CD14-positive monocyte (primary cell): ENCODE data around the gene GALNT6. TPM values are rescaled to one million over a fixed set of nuclear protein-coding genes. Genes with fewer than 3 reads are reported as not detected.

Experiments used
- DNase-seq, 3 donors: peaks; one replicate each; pipeline ENCODE4 v3.0.0-alpha.2; 2011 to 2022
- H2AFZ ChIP-seq: 2 replicates; pipeline ENCODE4 v1.6.0; 2012; ENCODE audit warnings: mild to moderate bottlenecking, low read depth, low read length, inconsistent platforms; ENCODE audit not compliant: insufficient read depth, poor library complexity, severe bottlenecking
- H3K27ac ChIP-seq, 2 donors: 1 replicate in 1 of 2; 2 replicates in 1 of 2; pipeline ENCODE4 v1.5.1; 2012 to 2013; ENCODE audit warnings: low read length in 2 of 2, control low read depth in 1 of 2, inconsistent platforms in 1 of 2, low read depth in 1 of 2, mild to moderate bottlenecking in 1 of 2
- H3K27me3 ChIP-seq, 2 donors: one replicate each; pipeline versions ENCODE4 v1.6.0 to v1.6.1; 2011 to 2013; ENCODE audit warnings: low read length in 2 of 2; ENCODE audit not compliant: control insufficient read depth in 2 of 2, insufficient read depth in 2 of 2
- H3K36me3 ChIP-seq, 2 donors: replicated peaks in 1 of 2; 1 replicate in 1 of 2; 2 replicates in 1 of 2; pipeline versions ENCODE4 v1.5.1 to v1.6.1; 2012 to 2013; ENCODE audit warnings: low read length in 2 of 2, control low read depth in 1 of 2, inconsistent platforms in 1 of 2, mild to moderate bottlenecking in 1 of 2; ENCODE audit not compliant: insufficient read depth in 2 of 2, control insufficient read depth in 1 of 2
- H3K4me1 ChIP-seq, 2 donors: 1 replicate in 1 of 2; 2 replicates in 1 of 2; pipeline versions ENCODE4 v1.5.1 to v1.6.1; 2012 to 2013; ENCODE audit warnings: low read length in 2 of 2, control low read depth in 1 of 2, inconsistent platforms in 1 of 2, mild to moderate bottlenecking in 1 of 2, moderate library complexity in 1 of 2; ENCODE audit not compliant: insufficient read depth in 2 of 2, control insufficient read depth in 1 of 2
- H3K4me2 ChIP-seq: replicated peaks from 2 replicates; pipeline ENCODE3; 2012; ENCODE audit warnings: low read length, moderate library complexity, mild to moderate bottlenecking; ENCODE audit not compliant: poor library complexity, severe bottlenecking; ENCODE audit errors: extremely low read depth
- H3K4me3 ChIP-seq, 3 experiments: fragments of 200-600 bp in 1 of 3; sonication (generic) in 1 of 3; replicated peaks in 1 of 3; 1 replicate in 2 of 3; 2 replicates in 1 of 3; pipeline ENCODE4 v1.5.1; 2011 to 2013; ENCODE audit warnings: low read length in 3 of 3, mild to moderate bottlenecking in 3 of 3, control low read depth in 2 of 3, low read depth in 2 of 3, inconsistent platforms in 1 of 3, moderate library complexity in 1 of 3
- H3K79me2 ChIP-seq: 2 replicates; pipeline ENCODE4 v1.6.0; 2012; ENCODE audit warnings: mild to moderate bottlenecking, control low read depth, inconsistent platforms, low read length, moderate library complexity; ENCODE audit not compliant: insufficient read depth
- H3K9ac ChIP-seq: 2 replicates; pipeline ENCODE4 v1.6.0; 2017; ENCODE audit warnings: low read length, mild to moderate bottlenecking; ENCODE audit not compliant: insufficient read depth, poor library complexity, severe bottlenecking
- H3K9me3 ChIP-seq, 2 donors: replicated peaks in 1 of 2; 1 replicate in 1 of 2; 2 replicates in 1 of 2; pipeline versions ENCODE4 v1.5.1 to v1.6.1; 2012 to 2013; ENCODE audit warnings: low read length in 2 of 2, control low read depth in 1 of 2; ENCODE audit not compliant: control insufficient read depth in 1 of 2, insufficient read depth in 1 of 2
- H4K20me1 ChIP-seq: 2 replicates; pipeline ENCODE4 v1.6.0; 2012; ENCODE audit warnings: mild to moderate bottlenecking, low read length, control low read depth, moderate library complexity; ENCODE audit not compliant: insufficient read depth
- H3K27ac Mint-ChIP-seq, 7 donors: one replicate each; pipeline ENCODE4 v1.8.0; 2020; ENCODE audit warnings: mild to moderate bottlenecking in 7 of 7, mixed read lengths in 7 of 7, moderate library complexity in 6 of 7, inconsistent platforms in 2 of 7
- H3K27me3 Mint-ChIP-seq, 3 donors: one replicate each; pipeline ENCODE4 v1.8.0; 2021 to 2022; ENCODE audit warnings: low read depth in 3 of 3, mild to moderate bottlenecking in 3 of 3, mixed read lengths in 3 of 3, moderate library complexity in 3 of 3, inconsistent platforms in 1 of 3
- H3K36me3 Mint-ChIP-seq, 2 donors: one replicate each; pipeline ENCODE4 v1.8.0; 2020; ENCODE audit warnings: mixed read lengths in 2 of 2, inconsistent platforms in 1 of 2, mild to moderate bottlenecking in 1 of 2
- H3K4me1 Mint-ChIP-seq: one replicate; pipeline ENCODE4 v1.8.0; 2020; ENCODE audit warnings: mild to moderate bottlenecking, mixed read lengths
- H3K4me3 Mint-ChIP-seq, 2 donors: one replicate each; pipeline ENCODE4 v1.8.0; 2020; ENCODE audit warnings: mild to moderate bottlenecking in 2 of 2, mixed read lengths in 2 of 2, moderate library complexity in 1 of 2
- H3K9me3 Mint-ChIP-seq, 7 donors: one replicate each; pipeline ENCODE4 v1.8.0; 2020 to 2022; ENCODE audit warnings: mixed read lengths in 7 of 7, mild to moderate bottlenecking in 6 of 7, moderate library complexity in 6 of 7, inconsistent platforms in 2 of 7
- CTCF ChIP-seq: fragments of 200-600 bp; IDR thresholded peaks from one replicate; pipeline ENCODE4 v1.8.0; 2022; ENCODE audit warnings: antibody characterized with exemption, mild to moderate bottlenecking
- WGBS: methylation state at CpG from one replicate; pipeline ENCODE4 v1.1.5; 2013; ENCODE audit warnings: missing lambda C conversion rate; ENCODE audit not compliant: insufficient coverage; 5-methylcytosine and 5-hydroxymethylcytosine counted together
- intact Hi-C, 2 donors: fragments of 100-400 bp; cut with micrococcal nuclease; formaldehyde crosslinking; loops; one replicate each; pipeline versions ENCODE4 v1.15.0 to v1.15.1; 2023
- polyA plus RNA-seq, 3 donors: library from polyadenylated mRNA; depleted of rRNA in 1 of 3; unstranded in 2 of 3; stranded (reverse) in 1 of 3; fragments of 300-500 nt in 2 of 3; fragments of >200 nt in 1 of 3; fragmentation: Illumina TruSeq in 2 of 3; gene quantifications; 1 replicate in 2 of 3; 2 replicates in 1 of 3; pipeline ENCODE4 v1.2.3, GENCODE V29; 2012 to 2021

Gene GALNT6
- polyA plus RNA-seq, 3 donors = 3.2 to 12.9 (median 10.4) TPM

GRCh38 chr12:51365276-51365675 is 25.9 kb downstream of the GALNT6 start:
- Mint-ChIP-seq H3K36me3 (peaks cover 74 to 76% of the 10 kb centered on the region in 2 donors), H3K27me3 (peaks cover 0 to 4% (median 0%) of the 10 kb centered on the region in 3 donors), H3K4me3 (no peak overlapping the region), H3K4me1 (peaks cover 15% of the 10 kb centered on the region), H3K9me3 (peaks cover 0 to 2% (median 0%) of the 10 kb centered on the region in 7 donors), H3K27ac (no peak overlapping the region)
- 96% methylated on average over 9 of the region's 10 CpGs for WGBS
- DNase-seq = no peak
- peaks cover 14 to 16% of the 10 kb centered on the region in 2 donors for H3K4me1 ChIP-seq
- no peaks in the 10 kb centered on the region for H3K9me3 ChIP-seq
- no peaks in the 10 kb centered on the region for H3K79me2 ChIP-seq
- intact Hi-C loops = no loop called here
- no peak overlapping the region for H2AFZ ChIP-seq
- H3K27ac ChIP-seq = no peak overlapping the region
- H3K4me3 ChIP-seq = no peak overlapping the region
- H3K4me2 ChIP-seq = no peak overlapping the region
- no peak for TF ChIP-seq CTCF
- peaks cover 10 to 61% of the 10 kb centered on the region in 2 donors for H3K36me3 ChIP-seq
- no peaks in the 10 kb centered on the region for H3K27me3 ChIP-seq
- H4K20me1 ChIP-seq = peaks cover 8% of the 10 kb centered on the region
- H3K9ac ChIP-seq = no peak overlapping the region

- Histone ChIP-seq H2AFZ (no peak overlapping the region), H3K27me3 (no peaks in the 10 kb centered on the region), H4K20me1 (peaks cover 4% of the 10 kb centered on the region), H3K36me3 (peaks cover 18 to 72% of the 10 kb centered on the region in 2 donors), H3K9ac (no peak overlapping the region), H3K27ac (no peak overlapping the region), H3K4me2 (no peak overlapping the region), H3K79me2 (no peaks in the 10 kb centered on the region), H3K4me1 (peaks cover 6 to 7% of the 10 kb centered on the region in 2 donors), H3K4me3 (no peak overlapping the region), H3K9me3 (no peaks in the 10 kb centered on the region)
- Mint-ChIP-seq H3K27ac (no peak overlapping the region), H3K36me3 (peaks cover 76 to 79% of the 10 kb centered on the region in 2 donors), H3K4me1 (peaks cover 6% of the 10 kb centered on the region), H3K4me3 (no peak overlapping the region), H3K9me3 (no peaks in the 10 kb centered on the region), H3K27me3 (peaks cover 0 to 1% (median 0%) of the 10 kb centered on the region in 3 donors)
- WGBS = 97% methylated on average over 11 of the region's 11 CpGs
- TF ChIP-seq CTCF = no peak
- intact Hi-C loops = no loop called here
- DNase-seq = no peak
These were observed 27.2 kb downstream of the GALNT6 start for GRCh38 chr12:51364001-51364400.
